Activated gamma-delta T cell (primary cell): ENCODE data around the gene KCND1.

Experiments
- DNase-seq: peaks from one replicate; lab custom pipeline; 2025; lab: John Stamatoyannopoulos, UW

Gene KCND1

DNA sequence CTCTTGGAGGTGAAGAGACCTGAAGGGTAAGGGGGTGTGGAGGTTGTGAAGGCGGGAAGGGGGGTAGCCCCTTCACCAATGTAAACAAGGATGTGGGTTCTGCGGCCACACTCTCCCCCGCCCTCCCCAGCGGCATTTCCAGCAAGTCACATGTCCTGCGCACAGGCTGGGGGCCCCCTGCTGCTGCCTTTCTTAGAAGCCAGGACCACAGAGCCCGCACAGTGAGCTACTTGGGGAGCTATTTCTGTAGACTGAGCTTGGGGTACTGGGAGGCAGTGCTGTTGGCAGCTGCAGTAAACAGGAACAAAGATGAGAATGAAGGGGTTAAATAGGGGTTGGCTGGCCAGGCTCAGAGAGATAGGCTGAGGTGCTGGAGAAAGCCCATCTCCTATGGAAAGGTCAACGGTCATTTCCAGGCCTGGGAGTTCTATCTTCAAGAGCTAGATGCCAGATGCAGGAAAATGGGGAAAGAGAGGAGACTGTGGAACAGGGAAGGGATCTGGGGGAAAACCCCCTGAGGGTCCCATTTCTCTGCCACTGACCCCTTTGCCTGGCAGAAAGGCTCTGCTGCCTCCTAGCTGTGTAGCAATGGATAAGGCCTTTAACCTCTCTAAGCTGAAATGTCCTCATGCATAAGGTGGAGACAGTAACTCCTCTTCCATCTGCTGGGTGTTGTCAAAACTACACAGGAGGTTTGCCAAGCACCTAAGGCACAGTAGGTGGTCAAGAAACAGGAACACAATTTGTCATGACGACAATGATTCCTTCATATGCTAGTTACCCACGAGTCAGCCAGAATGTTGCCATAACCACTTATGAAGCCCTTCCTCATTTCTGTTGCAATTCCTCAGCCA is 34.4 kb downstream of the KCND1 start:
- DNase-seq: peak; percentile 62

DNA sequence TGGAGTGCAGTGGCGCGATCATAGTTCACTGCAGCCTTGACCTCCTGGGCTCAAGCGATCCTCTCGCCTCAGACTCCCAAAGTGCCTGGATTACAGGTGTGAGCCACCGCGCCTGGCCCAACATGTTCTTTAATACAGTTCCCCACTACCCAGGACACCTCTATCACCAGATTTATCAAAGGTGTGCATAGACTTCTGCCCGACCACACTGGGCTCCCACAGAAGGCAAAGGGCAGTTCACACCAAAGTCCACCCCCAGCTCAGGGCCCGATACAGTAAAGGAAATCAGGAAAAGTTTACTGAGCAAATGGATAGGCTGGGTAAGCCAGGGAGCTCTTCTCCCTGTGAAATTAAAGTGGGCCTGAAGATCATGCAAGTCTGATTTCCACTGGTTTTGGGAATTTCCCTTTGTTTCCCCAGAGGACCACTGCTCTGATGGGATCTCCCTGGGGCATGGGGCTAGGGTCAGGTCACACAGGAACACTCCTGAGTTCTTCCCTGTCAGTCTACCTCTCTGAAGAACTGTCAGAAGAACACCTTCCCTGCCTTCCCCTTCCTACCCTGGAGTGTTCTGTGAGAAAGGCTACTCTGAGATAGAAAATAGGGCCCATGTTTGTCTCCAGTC is 35.1 kb downstream of the KCND1 start:
- no peak for DNase-seq

DNA sequence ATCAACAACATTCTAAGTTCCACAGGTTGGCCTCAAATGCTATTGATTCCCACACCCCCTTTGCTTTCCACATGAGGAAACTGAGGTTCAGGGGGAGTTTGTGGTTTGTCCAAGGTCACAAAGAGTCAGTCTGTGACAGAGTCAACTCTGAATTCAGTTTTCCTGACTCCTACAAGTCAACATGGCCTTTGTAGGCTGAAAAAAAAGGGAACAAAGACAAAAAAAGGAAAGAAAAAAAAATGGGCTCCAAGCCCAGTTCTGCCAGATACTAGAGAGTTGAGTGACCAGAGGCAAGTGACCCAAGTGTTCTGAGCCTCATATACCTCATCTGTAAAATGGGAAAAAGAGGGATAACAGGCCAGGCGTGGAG is 36.4 kb downstream of the KCND1 start:
- DNase-seq: no peak

DNA sequence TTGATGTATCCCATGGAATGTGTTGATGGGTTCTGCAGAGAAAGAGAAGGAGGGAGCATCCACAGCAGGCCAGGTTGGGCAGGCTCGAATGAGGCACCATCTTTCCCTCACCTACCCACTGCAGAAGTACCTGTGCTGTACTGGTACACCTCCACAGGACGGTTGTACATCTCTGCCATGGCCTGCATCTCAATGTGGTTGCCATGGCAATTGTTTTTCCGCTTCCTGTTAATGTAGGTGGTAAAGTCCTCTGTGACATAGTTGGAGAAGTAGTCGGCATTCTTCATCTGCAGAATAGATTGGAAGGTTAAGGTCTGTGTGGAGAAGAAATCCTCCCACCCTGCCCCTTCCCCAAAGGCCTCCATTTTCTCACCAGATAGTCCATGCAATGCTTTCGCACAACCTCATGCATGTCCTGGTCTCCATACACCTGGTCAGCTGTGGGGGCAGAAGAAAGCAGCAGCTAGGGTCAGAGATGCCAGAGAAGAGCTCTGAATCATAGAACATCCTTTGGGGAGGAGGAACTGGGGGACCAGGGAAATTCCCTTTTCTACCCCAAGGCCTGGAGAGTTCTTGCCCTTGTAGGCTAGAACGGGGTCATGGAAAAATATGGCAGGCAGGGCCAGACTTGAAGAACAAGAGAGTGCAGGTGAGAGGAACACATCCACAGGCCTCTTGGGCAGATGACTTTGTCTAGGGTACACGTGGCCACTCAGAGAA is 36.9 kb downstream of the KCND1 start:
- no peak for DNase-seq

DNA sequence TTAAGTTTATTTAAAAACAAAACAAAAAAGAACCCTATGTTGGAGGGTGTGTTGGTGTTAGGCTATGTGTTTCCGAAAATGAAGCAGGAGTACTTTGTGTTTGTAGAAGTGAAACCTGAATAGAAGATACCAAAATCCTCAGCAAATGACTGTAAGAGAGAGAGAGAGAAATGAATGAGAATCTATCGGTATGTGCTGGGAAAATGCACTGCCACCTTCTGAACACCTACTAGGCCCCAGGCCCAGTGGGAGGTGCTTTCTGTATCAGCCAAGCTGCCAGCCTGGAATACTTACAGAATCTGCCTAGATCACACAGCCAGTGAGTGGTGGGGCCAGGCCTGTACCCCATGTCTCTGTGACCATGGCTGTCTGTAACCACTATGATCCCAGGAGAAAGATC is 37.9 kb downstream of the KCND1 start:
- DNase-seq: no peak

DNA sequence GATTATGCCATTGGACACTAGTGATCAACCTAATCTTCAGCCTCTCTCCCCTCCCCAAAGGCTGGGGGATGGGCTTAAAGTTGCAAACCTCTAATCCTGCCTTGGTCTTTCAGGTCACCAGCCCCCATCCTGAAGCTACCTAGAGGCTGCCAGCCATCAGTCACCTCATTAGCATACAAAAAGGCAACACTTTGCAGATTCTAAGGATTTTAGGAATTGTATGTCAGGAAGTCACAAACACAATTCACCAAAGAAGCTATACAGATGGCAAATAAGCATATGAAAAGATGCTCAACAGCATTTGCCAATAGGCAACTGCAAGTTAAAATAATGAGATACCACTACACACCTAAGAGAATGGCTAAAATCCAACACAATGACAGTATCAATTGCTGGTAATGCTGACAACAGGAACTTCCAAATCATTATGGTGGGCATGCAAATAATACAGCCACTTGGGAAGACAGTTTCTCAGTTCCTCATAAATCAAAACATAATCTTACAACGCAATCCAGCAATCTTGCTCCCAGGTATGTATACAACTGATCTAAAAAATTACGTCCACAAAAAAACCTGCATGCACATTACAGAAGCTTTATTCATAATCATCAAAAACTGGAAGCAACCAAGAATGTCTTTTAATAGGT is 43.8 kb downstream of the KCND1 start:
- DNase-seq: no peak

DNA sequence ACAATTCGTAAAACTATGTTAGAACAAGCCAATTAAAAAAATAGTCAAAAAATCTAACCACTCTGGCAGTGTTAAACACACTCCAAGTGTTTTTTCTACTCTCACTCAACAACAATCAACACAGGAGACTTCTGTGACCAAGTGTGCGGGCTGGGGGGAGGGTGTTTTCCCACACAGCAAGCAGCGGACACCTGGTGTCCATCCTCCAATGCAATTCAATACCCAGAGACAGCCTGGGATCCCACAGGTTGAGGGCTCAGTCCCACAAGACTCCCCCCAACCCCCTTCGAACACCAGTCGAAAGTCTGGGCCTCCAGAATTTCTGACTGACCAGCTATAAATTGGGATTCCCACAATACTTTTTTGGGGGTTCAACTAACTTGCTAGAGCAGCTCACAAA is 44.5 kb downstream of the KCND1 start:
- DNase-seq: no peak

- no peak for DNase-seq
Measured at GRCh38 chrX:48924270-48924669, 47.4 kb downstream of the KCND1 start.

DNA sequence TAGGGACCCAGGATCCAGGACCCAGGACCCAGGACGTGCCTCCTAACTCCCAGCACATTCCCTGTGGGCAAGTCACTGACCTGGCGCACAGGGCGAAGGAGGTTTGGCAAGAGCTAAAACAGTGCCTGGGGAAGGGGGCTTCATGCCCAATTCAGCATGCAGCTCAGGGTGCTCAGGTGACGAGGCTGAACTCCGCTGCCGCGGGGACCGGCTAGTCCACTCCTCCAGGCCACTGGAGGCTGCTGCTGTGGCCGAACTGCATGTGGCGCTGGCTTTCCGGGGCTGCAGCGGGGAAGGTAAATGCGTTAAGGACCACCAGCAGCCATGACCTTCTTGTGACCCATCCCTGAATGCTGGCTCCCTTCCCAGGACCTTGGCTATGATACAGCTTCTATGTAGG is 47.9 kb downstream of the KCND1 start:
- no peak for DNase-seq

DNA sequence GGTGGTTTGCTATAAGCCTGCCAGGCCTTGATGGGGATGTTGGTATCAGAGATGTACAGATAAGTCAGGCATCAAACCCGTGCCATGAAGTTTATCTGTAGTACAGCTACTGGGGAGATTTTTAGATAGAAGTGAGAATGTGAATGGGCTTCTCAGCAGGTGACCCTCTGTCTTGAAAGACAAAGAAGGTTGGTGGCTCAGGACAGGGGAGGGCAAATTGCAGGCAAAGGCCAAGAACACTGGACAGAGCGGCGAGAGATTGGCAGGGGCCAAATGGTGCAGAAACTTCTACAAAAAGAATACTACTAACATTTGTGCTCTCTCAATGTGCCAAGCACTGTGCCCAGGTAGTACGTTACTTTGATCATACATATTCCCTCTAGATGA is 50.9 kb downstream of the KCND1 start:
- no peak for DNase-seq

GRCh38 chrX:48919947-48920717 is 51.5 kb downstream of the KCND1 start:
- DNase-seq: no peak

DNA sequence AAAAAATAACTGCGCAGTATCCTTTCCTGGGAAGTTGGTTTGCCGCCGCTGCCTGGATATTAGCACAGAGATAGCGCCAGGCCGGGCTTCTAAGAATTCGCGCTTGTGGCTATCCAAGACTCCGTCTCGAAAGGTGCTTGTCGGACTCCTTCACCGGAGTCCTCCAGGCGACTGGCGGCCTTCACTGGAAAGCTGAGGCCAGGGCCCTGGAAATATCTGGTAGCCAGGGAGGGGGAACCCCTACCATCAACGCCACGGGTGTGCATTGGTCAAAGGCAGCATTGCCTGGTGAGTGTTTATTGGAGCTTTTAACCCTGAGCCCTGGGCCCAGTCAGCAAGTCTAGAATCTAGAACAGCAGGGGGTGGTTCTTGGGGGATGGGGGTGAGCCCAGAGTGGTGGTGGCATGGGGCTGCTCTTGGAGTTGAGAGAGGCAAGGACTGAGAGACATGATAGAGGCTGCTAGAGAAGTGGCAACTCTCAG is 52.2 kb downstream of the KCND1 start:
- DNase-seq: no peak

- peak; percentile 74 for DNase-seq
Measured at GRCh38 chrX:48918643-48919340, 52.9 kb downstream of the KCND1 start, which contains the start of gene PIM2. PIM2 (minus strand) TSS chrX:48919024; CDS start chrX:48918834, 190 bp downstream.

DNA sequence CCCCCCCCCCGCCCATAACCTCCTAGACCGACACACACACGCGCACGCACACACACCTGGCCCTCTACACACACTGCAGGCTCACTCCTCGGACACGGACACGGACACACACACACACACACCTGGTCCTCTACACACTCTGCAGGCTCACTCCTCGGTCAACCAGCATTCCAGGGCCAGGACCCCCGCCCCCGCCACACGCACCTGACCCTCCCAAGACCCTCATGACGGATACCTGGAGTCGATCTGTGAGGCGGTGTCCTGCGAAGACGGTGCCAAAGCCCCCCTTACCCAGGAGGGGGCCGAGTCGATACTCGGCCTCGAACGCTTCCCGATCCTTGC is 53.4 kb downstream of the KCND1 start:
- no peak for DNase-seq

DNA sequence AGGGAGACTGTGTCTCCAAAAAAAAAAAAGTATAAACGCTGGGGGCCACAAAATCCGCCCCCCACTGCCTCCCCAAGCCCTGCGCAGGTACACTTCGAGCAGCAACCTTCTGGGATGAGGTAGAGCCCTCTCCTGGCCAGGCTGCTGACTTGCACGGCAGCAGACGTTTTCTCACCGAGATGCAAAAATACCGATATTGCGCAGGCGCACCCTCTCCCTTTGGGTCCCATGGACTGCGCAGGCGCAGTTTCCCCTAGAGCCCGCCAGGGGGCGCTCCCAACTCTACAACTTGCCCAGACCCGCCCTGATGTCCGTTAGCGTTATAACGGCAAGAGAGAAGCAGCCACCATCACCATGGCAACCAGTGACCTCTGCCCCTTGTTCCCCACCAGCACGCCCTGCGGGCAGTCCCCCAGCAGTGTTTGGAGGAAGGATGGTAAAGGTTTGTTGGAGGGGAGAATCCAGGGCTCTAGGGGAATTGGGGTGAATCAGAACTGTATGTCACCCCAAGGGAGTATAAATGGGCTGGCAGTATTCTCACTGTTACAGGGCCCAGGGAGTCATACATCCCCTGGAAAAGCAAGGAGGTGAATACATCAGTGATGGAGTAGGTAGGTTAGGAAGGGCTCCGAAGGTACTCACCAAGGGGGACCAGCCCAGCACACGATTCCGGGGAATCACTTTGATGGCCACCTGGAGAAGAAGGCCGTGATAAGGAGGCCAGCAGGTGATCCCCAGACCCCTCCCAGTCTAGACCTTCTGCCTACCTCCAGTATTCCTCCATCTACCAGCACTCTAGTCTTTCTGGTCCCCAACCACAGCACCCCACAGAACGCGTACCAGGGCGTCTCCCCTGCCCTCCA is 54.3 kb downstream of the KCND1 start:
- peak; percentile 61 for DNase-seq

- DNase-seq: no peak
Measured at GRCh38 chrX:48914593-48915493, 56.8 kb downstream of the KCND1 start.

GRCh38 chrX:48913605-48914366 is 57.9 kb downstream of the KCND1 start:
- DNase-seq: no peak
